Liver (tissue), 9 donors: ENCODE measurements around the gene FITM1. TPM values are rescaled to one million over a fixed set of nuclear protein-coding genes. Genes with fewer than 3 reads are reported as not detected.

ENCODE experiments used
- DNase-seq: peaks from one replicate; pipeline ENCODE4 v3.0.0-alpha.2; 2017; ENCODE audit warnings: low spot score
- H3K27ac ChIP-seq, 2 donors: one replicate each; pipeline ENCODE4 v1.7.0; 2013; ENCODE audit warnings: inconsistent platforms in 2 of 2, low read length in 2 of 2, control low read depth in 1 of 2, low read depth in 1 of 2, mild to moderate bottlenecking in 1 of 2
- H3K27me3 ChIP-seq, 4 donors: one replicate each; pipeline versions ENCODE4 v1.6.1 to v1.7.0; 2013; ENCODE audit warnings: low read length in 3 of 4, inconsistent platforms in 1 of 4, mild to moderate bottlenecking in 1 of 4, moderate library complexity in 1 of 4; ENCODE audit not compliant: control insufficient read depth in 4 of 4, insufficient read depth in 4 of 4
- H3K36me3 ChIP-seq, 4 donors: one replicate each; pipeline versions ENCODE4 v1.6.1 to v1.7.0; 2013; ENCODE audit warnings: low read length in 3 of 4, mild to moderate bottlenecking in 3 of 4, low read depth in 1 of 4, moderate library complexity in 1 of 4; ENCODE audit not compliant: control insufficient read depth in 4 of 4, insufficient read depth in 3 of 4
- H3K4me1 ChIP-seq, 4 donors: one replicate each; pipeline versions ENCODE4 v1.6.1 to v1.7.0; 2013; ENCODE audit warnings: low read length in 3 of 4, mild to moderate bottlenecking in 3 of 4, moderate library complexity in 1 of 4; ENCODE audit not compliant: control insufficient read depth in 4 of 4, insufficient read depth in 4 of 4
- H3K4me3 ChIP-seq, 3 donors: one replicate each; pipeline versions ENCODE4 v1.6.1 to v1.7.0; 2013; ENCODE audit warnings: low read length in 3 of 3, control low read depth in 1 of 3, low read depth in 1 of 3, mild to moderate bottlenecking in 1 of 3
- H3K9ac ChIP-seq, 2 donors: one replicate each; pipeline ENCODE4 v1.7.0; 2013; ENCODE audit warnings: low read length in 2 of 2, mild to moderate bottlenecking in 2 of 2, moderate library complexity in 2 of 2, control low read depth in 1 of 2, low read depth in 1 of 2
- H3K9me3 ChIP-seq, 4 donors: one replicate each; pipeline versions ENCODE4 v1.6.1 to v1.7.0; 2013; ENCODE audit warnings: low read length in 3 of 4; ENCODE audit not compliant: control insufficient read depth in 4 of 4
- ATF3 ChIP-seq: IDR thresholded peaks from 2 replicates; pipeline ENCODE4 v1.6.1; 2016; ENCODE audit warnings: antibody characterized with exemption
- CTCF ChIP-seq: fragments of 150-350 bp; IDR thresholded peaks from 2 replicates; pipeline ENCODE4 v1.5.1; 2017; ENCODE audit warnings: improper control_type of control experiment, low read depth, low read length; ENCODE audit not compliant: missing input control
- EGR1 ChIP-seq, 2 donors: IDR thresholded peaks; 2 replicates each; pipeline ENCODE4 v1.6.1; 2016 to 2018; ENCODE audit warnings: antibody characterized with exemption in 2 of 2, low read depth in 2 of 2
- FOXA1 ChIP-seq: IDR thresholded peaks from 2 replicates; pipeline ENCODE4 v1.6.1; 2016; ENCODE audit warnings: antibody characterized with exemption
- FOXA2 ChIP-seq: IDR thresholded peaks from 2 replicates; pipeline ENCODE4 v1.6.1; 2016; ENCODE audit warnings: antibody characterized with exemption
- GABPA ChIP-seq, 2 donors: IDR thresholded peaks in 1 of 2; conservative IDR thresholded peaks in 1 of 2; 2 replicates each; pipeline ENCODE4 v1.6.1; 2016; ENCODE audit warnings: antibody characterized with exemption in 2 of 2, mild to moderate bottlenecking in 1 of 2, moderate library complexity in 1 of 2
- HNF4A ChIP-seq, 2 donors: conservative IDR thresholded peaks; 2 replicates each; pipeline ENCODE4 v1.6.1; 2016; ENCODE audit warnings: antibody characterized with exemption in 2 of 2, mild to moderate bottlenecking in 2 of 2
- HNF4G ChIP-seq: IDR thresholded peaks from 2 replicates; pipeline ENCODE4 v1.6.1; 2016; ENCODE audit warnings: antibody characterized with exemption
- JUND ChIP-seq, 2 donors: IDR thresholded peaks; 2 replicates each; pipeline ENCODE4 v1.6.1; 2016; ENCODE audit warnings: antibody characterized with exemption in 2 of 2
- MAX ChIP-seq: IDR thresholded peaks from 2 replicates; pipeline ENCODE4 v1.6.1; 2016; ENCODE audit warnings: antibody characterized with exemption
- NR2F2 ChIP-seq: IDR thresholded peaks from 2 replicates; pipeline ENCODE4 v1.6.1; 2016; ENCODE audit warnings: antibody characterized with exemption
- RAD21 ChIP-seq, 2 donors: IDR thresholded peaks; 2 replicates each; pipeline ENCODE4 v1.6.1; 2016; ENCODE audit warnings: antibody characterized with exemption in 2 of 2, mild to moderate bottlenecking in 2 of 2
- RXRA ChIP-seq, 2 donors: IDR thresholded peaks; 2 replicates each; pipeline ENCODE4 v1.6.1; 2017 to 2018; ENCODE audit warnings: antibody characterized with exemption in 2 of 2, mild to moderate bottlenecking in 1 of 2
- SP1 ChIP-seq: IDR thresholded peaks from 2 replicates; pipeline ENCODE4 v1.6.1; 2018; ENCODE audit warnings: antibody characterized with exemption, mild to moderate bottlenecking
- TAF1 ChIP-seq: conservative IDR thresholded peaks from 2 replicates; pipeline ENCODE4 v1.6.1; 2016; ENCODE audit warnings: antibody characterized with exemption, mild to moderate bottlenecking
- YY1 ChIP-seq: IDR thresholded peaks from 2 replicates; pipeline ENCODE4 v1.6.1; 2016; ENCODE audit warnings: antibody characterized with exemption, mild to moderate bottlenecking
- ZBTB33 ChIP-seq: IDR thresholded peaks from 2 replicates; pipeline ENCODE4 v1.6.1; 2016; ENCODE audit warnings: antibody characterized with exemption
- WGBS: extraction: QIAGEN DNeasy Blood & Tissue Kit; methylation state at CpG from one replicate; pipeline ENCODE4 v1.1.7; 2013; 5-methylcytosine and 5-hydroxymethylcytosine counted together
- polyA plus RNA-seq, 2 donors: library from polyadenylated mRNA; stranded (reverse) in 1 of 2; unstranded in 1 of 2; fragments of 200-250 nt in 1 of 2; fragments of >200 nt in 1 of 2; fragmentation: Nextera tagmentation in 1 of 2; extraction: Ambion mirVana in 1 of 2; gene quantifications; one replicate each; pipeline versions ENCODE4 v1.2.1 to v1.2.3, GENCODE V29; 2013 to 2015
- total RNA-seq, 2 donors: library from RNA; depleted of rRNA; stranded (reverse); fragments of >200 nt; gene quantifications; one replicate each; pipeline ENCODE4 v1.2.3, GENCODE V29; 2014
- donor health status: healthy.
- donor health status: healthy.
- donor health status: healthy.
- donor health status: healthy.
- donor health status: healthy.

FITM1 gene
- total and polyA plus RNA-seq, 4 donors, result 1.7 to 16.1 (median 9.1) TPM

- TF ChIP-seq RXRA (IDR thresholded peaks at IDR 0.05), result no peak
- TF ChIP-seq FOXA2, result no peak
- TF ChIP-seq MAX, result no peak
- no peak for TF ChIP-seq EGR1 (IDR thresholded peaks at IDR 0.05; ENCODE audit: low read depth in 2 of 2)
- TF ChIP-seq TAF1, result no peak
- TF ChIP-seq YY1, result no peak
- TF ChIP-seq CTCF, result no peak
- no peak for TF ChIP-seq ZBTB33
- no peak for TF ChIP-seq SP1
- no peak for TF ChIP-seq RAD21 (IDR thresholded peaks at IDR 0.05)
- TF ChIP-seq NR2F2, result no peak
- no peak overlapping the region for H3K27ac ChIP-seq
- H3K27me3 ChIP-seq, result no peaks in the 10 kb centered on the region
- peaks cover 28 to 49% (median 45%) of the 10 kb centered on the region in 4 donors for H3K36me3 ChIP-seq
- no peak overlapping the region for H3K9ac ChIP-seq
- no peak overlapping the region for H3K4me3 ChIP-seq
- peaks cover 0 to 4% (median 2%) of the 10 kb centered on the region in 4 donors for H3K4me1 ChIP-seq
- DNase-seq, result peak; percentile 71
- WGBS, result 92% methylated on average over 9 of the region's 9 CpGs
- H3K9me3 ChIP-seq, result no peaks in the 10 kb centered on the region
Measured at GRCh38 chr14:24123424-24124417, 6.7 kb upstream of the FITM1 start.

GRCh38 chr14:24126939-24127338, 3.5 kb upstream of the FITM1 start:
- no peak overlapping the region for H3K9ac ChIP-seq
- no peak overlapping the region for H3K27ac ChIP-seq
- H3K36me3 ChIP-seq, result peaks cover 8 to 21% (median 18%) of the 10 kb centered on the region in 4 donors
- no peaks in the 10 kb centered on the region for H3K27me3 ChIP-seq
- TF ChIP-seq NR2F2, result no peak
- no peak for TF ChIP-seq HNF4G
- no peak for TF ChIP-seq SP1
- no peak for TF ChIP-seq FOXA1
- TF ChIP-seq EGR1 (IDR thresholded peaks at IDR 0.05; ENCODE audit: low read depth in 2 of 2), result no peak
- H3K4me1 ChIP-seq, result peaks cover 7 to 19% (median 16%) of the 10 kb centered on the region in 4 donors
- H3K9me3 ChIP-seq, result no peaks in the 10 kb centered on the region
- no peak overlapping the region for H3K4me3 ChIP-seq
- no peak for DNase-seq

- no peaks in the 10 kb centered on the region for H3K9me3 ChIP-seq
- no peaks in the 10 kb centered on the region for H3K27me3 ChIP-seq
- peaks cover 7 to 27% (median 22%) of the 10 kb centered on the region in 4 donors for H3K4me1 ChIP-seq
- no peak overlapping the region for H3K9ac ChIP-seq
- peaks cover 6 to 17% (median 14%) of the 10 kb centered on the region in 4 donors for H3K36me3 ChIP-seq
- no peak overlapping the region for H3K4me3 ChIP-seq
- no peak overlapping the region for H3K27ac ChIP-seq
- WGBS, result 98% methylated on average over 2 of the region's 2 CpGs
- DNase-seq, result no peak
- TF ChIP-seq JUND (IDR thresholded peaks at IDR 0.05), result no peak
- no peak for TF ChIP-seq RXRA (IDR thresholded peaks at IDR 0.05)
- TF ChIP-seq MAX, result no peak
- no peak for TF ChIP-seq GABPA (IDR thresholded peaks at IDR 0.05 in 1 of 2, conservative IDR thresholded peaks at IDR 0.05 in 1 of 2)
- TF ChIP-seq ZBTB33, result no peak
- TF ChIP-seq HNF4G, result no peak
- TF ChIP-seq CTCF, result no peak
- TF ChIP-seq ATF3, result no peak
- no peak for TF ChIP-seq TAF1
- no peak for TF ChIP-seq SP1
- TF ChIP-seq HNF4A (conservative IDR thresholded peaks at IDR 0.05), result no peak
- TF ChIP-seq NR2F2, result no peak
- no peak for TF ChIP-seq FOXA2
Measured at GRCh38 chr14:24127673-24128072, 2.8 kb upstream of the FITM1 start.
